HCT116 (cell line): ENCODE data around the gene OIT3. TPM values are rescaled to one million over a fixed set of nuclear protein-coding genes. Genes with fewer than 3 reads are reported as not detected.

Source experiments
- ATAC-seq: fragments of 200-7000 bp; cut with Tn5 transposase; 2 replicates; pipeline ENCODE4 v1.9.1; 2020; ENCODE audit warnings: mild to moderate bottlenecking, moderate library complexity
- BruUV-seq: library from RNA; stranded (reverse); fragments of 400-500 nt; replicated peaks from 2 replicates; lab custom pipeline; 2021; lab: Mats Ljungman, UMichigan
- CTCF ChIA-PET: fragments of 300-600 bp; sonication (Branson Sonifier 250); formaldehyde crosslinking; loops from one replicate; lab custom pipeline; 2021; ENCODE audit warnings: antibody characterized with exemption; lab: Charles Lee
- POLR2A ChIA-PET: fragments of 300-600, 350-600 bp; sonication (Branson Sonifier 250); formaldehyde crosslinking; loops from one replicate; lab custom pipeline; 2021; ENCODE audit warnings: antibody characterized with exemption; lab: Charles Lee
- RAD21 ChIA-PET, 2 experiments: fragments of 300-600 bp; sonication (Branson Sonifier 250); formaldehyde crosslinking; loops; one replicate each; lab custom pipeline; 2023; ENCODE audit warnings: low total read pairs in 2 of 2; ENCODE audit not compliant: uncharacterized antibody in 2 of 2, unreplicated experiment in 2 of 2, low non-redundant PET in 1 of 2; lab: Charles Lee
- DNase-seq: peaks from one replicate; pipeline ENCODE4 v3.0.0-alpha.2; 2010; ENCODE audit warnings: low read depth, low spot score
- H2AFZ ChIP-seq: fragments of 200-600 bp; shearing (Covaris generic), sonication (generic); 2 replicates; pipeline ENCODE4 v1.6.1; 2017; ENCODE audit warnings: low read depth, mixed run types, mixed read lengths, antibody characterized with exemption, low read length; ENCODE audit not compliant: poor library complexity, severe bottlenecking
- H3K27ac ChIP-seq: 2 replicates; pipeline ENCODE4 v1.5.1; 2012; ENCODE audit warnings: low read depth, low read length
- H3K27me3 ChIP-seq: fragments of 200-600 bp; sonication (generic); 2 replicates; pipeline ENCODE4 v1.6.1; 2016; ENCODE audit warnings: mixed run types, low read length, mixed read lengths; ENCODE audit not compliant: insufficient read depth
- H3K36me3 ChIP-seq, 2 experiments: fragments of 200-500 bp in 1 of 2; fragments of 200-600 bp in 1 of 2; sonication (Bioruptor generic) in 1 of 2; sonication (generic) in 1 of 2; 2 replicates each; pipeline versions ENCODE4 v1.5.1 to v1.6.1; 2014 to 2016; ENCODE audit warnings: low read length in 2 of 2, inconsistent platforms in 1 of 2, mixed read lengths in 1 of 2, mixed run types in 1 of 2; ENCODE audit not compliant: insufficient read depth in 2 of 2, control insufficient read depth in 1 of 2
- H3K4me1 ChIP-seq, 2 experiments: fragments of 200-600 bp in 1 of 2; sonication (generic) in 1 of 2; 2 replicates each; pipeline versions ENCODE4 v1.5.1 to v1.6.1; 2012 to 2017; ENCODE audit warnings: low read length in 2 of 2, inconsistent platforms in 1 of 2, mild to moderate bottlenecking in 1 of 2, mixed read lengths in 1 of 2, mixed run types in 1 of 2, moderate library complexity in 1 of 2; ENCODE audit not compliant: insufficient read depth in 2 of 2, control insufficient read depth in 1 of 2
- H3K4me2 ChIP-seq: fragments of 200-600 bp; sonication (generic); 2 replicates; pipeline ENCODE4 v1.6.1; 2017; ENCODE audit warnings: mixed run types, low read length, mixed read lengths
- H3K4me3 ChIP-seq, 2 experiments: fragments of 200-600 bp in 1 of 2; sonication (generic) in 1 of 2; replicated peaks in 1 of 2; 2 replicates each; pipeline ENCODE4 v1.5.1; 2011 to 2016; ENCODE audit warnings: low read length in 2 of 2, control low read depth in 1 of 2, low read depth in 1 of 2, mild to moderate bottlenecking in 1 of 2, mixed read lengths in 1 of 2, mixed run types in 1 of 2
- H3K79me2 ChIP-seq: fragments of 200-600 bp; sonication (generic); 2 replicates; pipeline ENCODE4 v1.6.1; 2017; ENCODE audit warnings: mild to moderate bottlenecking, mixed run types, low read length, moderate library complexity, mixed read lengths; ENCODE audit not compliant: insufficient read depth
- H3K9ac ChIP-seq: fragments of 200-600 bp; sonication (generic); 2 replicates; pipeline ENCODE4 v1.6.1; 2016; ENCODE audit warnings: low read length, mixed read lengths
- H3K9me2 ChIP-seq: fragments of 200-600 bp; sonication (generic), shearing (Covaris generic); 2 replicates; pipeline ENCODE4 v1.6.1; 2017; ENCODE audit warnings: mixed run types, mild to moderate bottlenecking, moderate library complexity; ENCODE audit not compliant: insufficient read depth
- H3K9me3 ChIP-seq, 2 experiments: fragments of 200-500 bp in 1 of 2; fragments of 200-600 bp in 1 of 2; sonication (Bioruptor generic) in 1 of 2; sonication (generic) in 1 of 2; 2 replicates each; pipeline ENCODE4 v1.6.1; 2014 to 2017; ENCODE audit warnings: low read length in 2 of 2, mixed read lengths in 2 of 2, inconsistent platforms in 1 of 2, low read depth in 1 of 2, mild to moderate bottlenecking in 1 of 2, mixed run types in 1 of 2, moderate library complexity in 1 of 2; ENCODE audit not compliant: control insufficient read depth in 1 of 2, insufficient read depth in 1 of 2
- H4K20me1 ChIP-seq: fragments of 200-600 bp; sonication (generic), shearing (Covaris generic); 2 replicates; pipeline ENCODE4 v1.6.1; 2017; ENCODE audit warnings: mixed run types, mild to moderate bottlenecking, moderate library complexity; ENCODE audit not compliant: insufficient read depth
- CBX3 ChIP-seq: IDR thresholded peaks from 2 replicates; pipeline ENCODE4 v1.6.1; 2012; ENCODE audit warnings: low read depth
- CEBPB ChIP-seq: IDR thresholded peaks from 2 replicates; pipeline ENCODE4 v1.6.1; 2012; ENCODE audit warnings: low read depth
- CTCF ChIP-seq, 3 experiments: fragments of 200-600 bp in 1 of 3; sonication (generic) in 1 of 3; IDR thresholded peaks in 2 of 3; conservative IDR thresholded peaks in 1 of 3; 2 replicates each; pipeline ENCODE4 v1.5.1; 2012 to 2017; ENCODE audit warnings: low read depth in 2 of 3, low read length in 2 of 3, antibody characterized with exemption in 1 of 3, borderline replicate concordance in 1 of 3, control low read depth in 1 of 3, mild to moderate bottlenecking in 1 of 3, mixed read lengths in 1 of 3, mixed run types in 1 of 3, moderate library complexity in 1 of 3; ENCODE audit not compliant: insufficient read depth in 1 of 3
- EGR1 ChIP-seq: IDR thresholded peaks from 2 replicates; pipeline ENCODE4 v1.6.1; 2012; ENCODE audit warnings: low read depth
- EZH2phosphoT487 ChIP-seq: fragments of 200-600 bp; IDR thresholded peaks from 2 replicates; pipeline ENCODE4 v1.6.1; 2018; ENCODE audit warnings: antibody characterized with exemption, borderline replicate concordance
- JUND ChIP-seq: IDR thresholded peaks from 2 replicates; pipeline ENCODE4 v1.6.1; 2012
- RAD21 ChIP-seq: IDR thresholded peaks from 2 replicates; pipeline ENCODE4 v1.6.1; 2012; ENCODE audit warnings: low read depth, mild to moderate bottlenecking
- SIN3A ChIP-seq: IDR thresholded peaks from 2 replicates; pipeline ENCODE4 v1.6.1; 2012; ENCODE audit warnings: low read depth
- SP1 ChIP-seq: IDR thresholded peaks from 2 replicates; pipeline ENCODE4 v1.6.1; 2012; ENCODE audit warnings: low read depth
- TCF7L2 ChIP-seq: IDR thresholded peaks from 2 replicates; pipeline ENCODE4 v1.7.0; 2011; ENCODE audit warnings: borderline replicate concordance, inconsistent platforms; ENCODE audit not compliant: insufficient read depth, insufficient read length; ENCODE audit errors: extremely low read depth
- YY1 ChIP-seq: IDR thresholded peaks from 2 replicates; pipeline ENCODE4 v1.6.1; 2011; ENCODE audit warnings: low read length, low read depth, moderate library complexity, mild to moderate bottlenecking; ENCODE audit not compliant: insufficient replicate concordance; ENCODE audit errors: extremely low read depth
- ZBTB33 ChIP-seq: IDR thresholded peaks from 2 replicates; pipeline ENCODE4 v1.6.1; 2011; ENCODE audit warnings: mild to moderate bottlenecking, low read length, moderate library complexity; ENCODE audit not compliant: insufficient replicate concordance; ENCODE audit errors: extremely low read depth
- ZFX ChIP-seq: fragments of 450-650 bp; IDR thresholded peaks from 2 replicates; pipeline ENCODE4 v1.6.1; 2017
- intact Hi-C: fragments of 100-400 bp; cut with micrococcal nuclease; formaldehyde crosslinking; loops from 2 replicates; pipeline ENCODE4 v1.10.0; 2022
- total RNA-seq: library from RNA; stranded (reverse); gene quantifications from one replicate; pipeline ENCODE4 v1.2.1, GENCODE V29; 2021; ENCODE audit not compliant: unreplicated experiment

The OIT3 gene
- total RNA-seq, 1 experiment from 2014 or later: not detected

DNA sequence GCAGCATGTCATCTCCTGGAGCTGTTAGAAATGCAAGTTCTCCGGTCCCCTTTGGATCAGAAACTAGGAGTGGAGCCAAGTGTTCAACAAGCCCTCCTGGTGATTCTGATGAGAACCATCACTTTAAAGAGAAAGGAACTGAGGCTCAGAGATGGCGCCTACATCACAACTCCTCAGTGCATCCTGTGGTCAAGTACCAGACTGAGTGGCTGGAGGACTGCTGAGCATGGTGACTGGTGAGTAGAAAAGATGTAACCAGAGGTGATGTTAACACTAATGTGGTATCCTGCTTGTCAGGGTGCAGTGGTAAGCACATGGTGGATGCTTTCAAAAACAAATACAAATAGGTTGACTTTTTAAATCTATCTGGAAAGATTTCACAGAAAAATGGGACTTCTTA, 3.5 kb upstream of the OIT3 start:
- Histone ChIP-seq H3K4me3 (no peak overlapping the region), H3K9me3 (no peaks in the 10 kb centered on the region), H3K9ac (no peak overlapping the region), H3K27ac (no peak overlapping the region), H3K79me2 (no peaks in the 10 kb centered on the region), H3K4me2 (no peak overlapping the region), H3K27me3 (no peaks in the 10 kb centered on the region), H2AFZ (no peak overlapping the region), H4K20me1 (no peaks in the 10 kb centered on the region), H3K36me3 (0 out of 4 replicates have a peak, but pooled peaks cover 0 to 2% of the 10 kb centered on the region in 2 experiments), H3K9me2 (no peaks in the 10 kb centered on the region), H3K4me1 (no peaks in the 10 kb centered on the region)
- RAD21 ChIA-PET: no interaction called here
- CTCF ChIA-PET: interaction anchor here (0.9 kb wide), 1 partner anchor 171 kb away, joined by 3 read pairs; no protein-coding TSS in a partner anchor
- TF ChIP-seq ZBTB33 (no peak), EZH2phosphoT487 (no peak), TCF7L2 (no peak), CBX3 (no peak), YY1 (no peak), JUND (no peak), EGR1 (no peak), RAD21 (no peak), CEBPB (no peak), CTCF (IDR thresholded peaks at IDR 0.05 in 2 of 3, conservative IDR thresholded peaks at IDR 0.05 in 1 of 3; ENCODE audit: borderline replicate concordance in 1 of 3, insufficient read depth in 1 of 3, low read depth in 2 of 3, low read length in 2 of 3) (no peak), SP1 (no peak), ZFX (no peak), SIN3A (no peak)
- DNase-seq: no peak
- BruUV-seq: no TSS peak
- intact Hi-C loops: no loop called here
- ATAC-seq: no peak
- POLR2A ChIA-PET: no interaction called here
